HepG2 (cell line): ENCODE results near the gene TRIP4. TPM values are rescaled to one million over a fixed set of nuclear protein-coding genes. Genes with fewer than 3 reads are reported as not detected.
"Not testable (repeated sequence)": the region's sequence is repeated elsewhere in the genome, so short reads cannot be mapped to it uniquely, and the experiment has no call there.

Experiments used
- ATAC-seq: fragments of 200-7000 bp; cut with Tn5 transposase; 3 replicates; pipeline ENCODE4 v1.9.1; 2020; ENCODE audit warnings: mild to moderate bottlenecking, moderate library complexity
- BruUV-seq: library from RNA; stranded (reverse); fragments of 400-500 nt; replicated peaks from 2 replicates; lab custom pipeline; 2021; lab: Mats Ljungman, UMichigan
- CTCF ChIA-PET: fragments of 300-600 bp; formaldehyde crosslinking; extraction: SDS; loops from one replicate; lab custom pipeline; 2021; ENCODE audit warnings: low total read pairs, inconsistent platforms, low intra/inter-chr PET ratio; lab: Yijun Ruan, JAX
- POLR2A ChIA-PET: fragments of 350-600 bp; sonication (Branson Sonifier 250); formaldehyde crosslinking; loops from one replicate; lab custom pipeline; 2020; ENCODE audit warnings: antibody characterized with exemption, inconsistent platforms; lab: Yijun Ruan, JAX
- DNase-seq: peaks from one replicate; pipeline ENCODE4 v3.0.0-alpha.2; 2015; ENCODE audit warnings: low spot score
- FAIRE-seq: peaks from 3 replicates; lab custom pipeline; 2011; peaks lifted over from hg19 to GRCh38; lab: Jason Lieb, UNC
- H2AFZ ChIP-seq: one replicate; pipeline ENCODE4 v1.6.1; 2011; ENCODE audit warnings: low read length, inconsistent platforms
- H3K27ac ChIP-seq: fragments of 300-600 bp; 3 replicates; pipeline ENCODE4 v1.8.0; 2011; ENCODE audit warnings: mixed run types, mild to moderate bottlenecking, mixed read lengths, low read length, inconsistent platforms; ENCODE audit not compliant: insufficient read depth; ENCODE audit errors: extremely low read length
- H3K27me3 ChIP-seq, 2 experiments: fragments of 200-600 bp in 1 of 2; 2 replicates in 1 of 2; 3 replicates in 1 of 2; pipeline versions ENCODE4 v1.6.0 to v1.8.0; 2011; ENCODE audit warnings: low read length in 2 of 2, mild to moderate bottlenecking in 2 of 2, moderate library complexity in 2 of 2, inconsistent platforms in 1 of 2; ENCODE audit not compliant: insufficient read depth in 2 of 2, control insufficient read depth in 1 of 2
- H3K36me3 ChIP-seq, 2 experiments: fragments of 200-600 bp in 1 of 2; replicated peaks in 1 of 2; 2 replicates in 1 of 2; 3 replicates in 1 of 2; pipeline versions ENCODE4 v1.5.1 to v1.8.0; 2011; ENCODE audit warnings: low read length in 2 of 2, inconsistent platforms in 1 of 2; ENCODE audit not compliant: insufficient read depth in 2 of 2, control insufficient read depth in 1 of 2
- H3K4me1 ChIP-seq: 2 replicates; pipeline ENCODE4 v1.5.1; 2012; ENCODE audit warnings: low read length, inconsistent platforms; ENCODE audit not compliant: insufficient read depth
- H3K4me2 ChIP-seq: 2 replicates; pipeline ENCODE4 v1.6.0; 2011; ENCODE audit warnings: low read depth, low read length, inconsistent platforms
- H3K4me3 ChIP-seq, 3 experiments: fragments of 200-600 bp in 1 of 3; sonication (generic), shearing (Covaris generic) in 1 of 3; replicated peaks in 1 of 3; 2 replicates each; pipeline ENCODE4 v1.5.1; 2011 to 2016; ENCODE audit warnings: low read length in 3 of 3, inconsistent platforms in 2 of 3, low read depth in 2 of 3, mild to moderate bottlenecking in 2 of 3, control low read depth in 1 of 3, mixed read lengths in 1 of 3; ENCODE audit not compliant: insufficient read depth in 1 of 3
- H3K79me2 ChIP-seq: one replicate; pipeline ENCODE4 v1.6.1; 2011; ENCODE audit warnings: low read length, inconsistent platforms; ENCODE audit not compliant: insufficient read depth
- H3K9ac ChIP-seq: 2 replicates; pipeline ENCODE4 v1.6.0; 2011; ENCODE audit warnings: mild to moderate bottlenecking, low read depth, low read length, inconsistent platforms; ENCODE audit not compliant: insufficient read depth
- H3K9me3 ChIP-seq: 2 replicates; pipeline ENCODE4 v1.5.1; 2012; ENCODE audit warnings: mild to moderate bottlenecking, low read length
- H4K20me1 ChIP-seq: 2 replicates; pipeline ENCODE4 v1.6.0; 2011; ENCODE audit warnings: inconsistent platforms, mild to moderate bottlenecking, low read length, moderate library complexity; ENCODE audit not compliant: insufficient read depth
- CCAR2 ChIP-seq: fragments of 200-400 bp; formaldehyde crosslinking; optimal IDR thresholded peaks from 2 replicates; pipeline ENCODE3; 2018; ENCODE audit warnings: low read depth, mild to moderate bottlenecking, low read length, moderate library complexity
- FOXK1 ChIP-seq: sonication (generic); formaldehyde crosslinking; IDR thresholded peaks from 2 replicates; pipeline ENCODE4 v1.4.0; 2020; ENCODE audit warnings: low read depth, missing genetic modification reagents, borderline replicate concordance
- KLF15 ChIP-seq: sonication (generic); formaldehyde crosslinking; IDR thresholded peaks from 2 replicates; pipeline ENCODE4 v1.8.1; 2023; ENCODE audit warnings: borderline replicate concordance, mild to moderate bottlenecking, inconsistent platforms, missing genetic modification reagents, mixed read lengths
- MAX ChIP-seq: IDR thresholded peaks from 2 replicates; pipeline ENCODE4 v1.6.1; 2012; ENCODE audit warnings: inconsistent platforms
- MAZ ChIP-seq, 2 experiments: sonication (generic) in 1 of 2; formaldehyde crosslinking in 1 of 2; IDR thresholded peaks; 2 replicates each; pipeline versions ENCODE4 v1.5.0 to v1.6.1; 2012 to 2020; ENCODE audit warnings: low read depth in 2 of 2, mild to moderate bottlenecking in 2 of 2, borderline replicate concordance in 1 of 2, improper control_type of control experiment in 1 of 2, low read length in 1 of 2, missing genetic modification reagents in 1 of 2, moderate library complexity in 1 of 2
- MLLT10 ChIP-seq: sonication (generic); formaldehyde crosslinking; IDR thresholded peaks from 2 replicates; pipeline ENCODE4 v1.4.0; 2020; ENCODE audit warnings: missing genetic modification reagents
- MLX ChIP-seq: IDR thresholded peaks from 2 replicates; pipeline ENCODE4 v1.6.1; 2016
- NPAS2 ChIP-seq: sonication (generic); formaldehyde crosslinking; IDR thresholded peaks from 2 replicates; pipeline ENCODE4 v1.8.0; 2022; ENCODE audit warnings: mild to moderate bottlenecking, missing genetic modification reagents, borderline replicate concordance
- NR1H2 ChIP-seq: sonication (generic); formaldehyde crosslinking; IDR thresholded peaks from 2 replicates; pipeline ENCODE4 v1.8.1; 2022; ENCODE audit warnings: low read depth, missing genetic modification reagents, borderline replicate concordance
- POLR2A ChIP-seq, 2 experiments: IDR thresholded peaks; 2 replicates each; pipeline ENCODE4 v1.6.1; 2011; ENCODE audit warnings: low read depth in 2 of 2, low read length in 2 of 2, mild to moderate bottlenecking in 1 of 2, moderate library complexity in 1 of 2; ENCODE audit not compliant: insufficient read depth in 1 of 2
- SAFB2 ChIP-seq: sonication (generic); formaldehyde crosslinking; IDR thresholded peaks from 2 replicates; pipeline ENCODE4 v1.5.1; 2020; ENCODE audit warnings: missing genetic modification reagents, low read depth, mild to moderate bottlenecking, borderline replicate concordance
- SIN3B ChIP-seq: fragments of 150-350 bp; IDR thresholded peaks from 2 replicates; pipeline ENCODE4 v1.6.1; 2014; ENCODE audit warnings: low read length
- ZNF138 ChIP-seq: sonication (generic); formaldehyde crosslinking; IDR thresholded peaks from 2 replicates; pipeline ENCODE4 v1.5.0; 2020; ENCODE audit warnings: mild to moderate bottlenecking, low read depth, missing genetic modification reagents
- ZNF230 ChIP-seq: sonication (generic); formaldehyde crosslinking; IDR thresholded peaks from 2 replicates; pipeline ENCODE4 v1.4.0; 2020; ENCODE audit warnings: mild to moderate bottlenecking, missing genetic modification reagents
- ZNF264 ChIP-seq: sonication (generic); formaldehyde crosslinking; IDR thresholded peaks from 2 replicates; pipeline ENCODE4 v1.4.0; 2020; ENCODE audit warnings: missing genetic modification reagents
- ZNF274 ChIP-seq: sonication (generic); formaldehyde crosslinking; IDR thresholded peaks from 2 replicates; pipeline ENCODE4 v1.5.1; 2020; ENCODE audit warnings: mild to moderate bottlenecking, missing genetic modification reagents
- ZNF747 ChIP-seq: sonication (generic); formaldehyde crosslinking; IDR thresholded peaks from 2 replicates; pipeline ENCODE4 v1.8.1; 2023; ENCODE audit warnings: missing genetic modification reagents, mild to moderate bottlenecking, borderline replicate concordance
- ZNF841 ChIP-seq: sonication (generic); formaldehyde crosslinking; IDR thresholded peaks from 2 replicates; pipeline ENCODE4 v1.8.1; 2023; ENCODE audit warnings: missing genetic modification reagents, borderline replicate concordance
- ZSCAN21 ChIP-seq: sonication (generic); formaldehyde crosslinking; IDR thresholded peaks from 2 replicates; pipeline ENCODE4 v1.8.0; 2022; ENCODE audit warnings: mild to moderate bottlenecking, missing genetic modification reagents, moderate library complexity, borderline replicate concordance
- WGBS: methylation state at CpG from one replicate; pipeline ENCODE4 v1.1.6; 2017; ENCODE audit warnings: low lambda C conversion rate; 5-methylcytosine and 5-hydroxymethylcytosine counted together
- in situ Hi-C: cut with HindIII; loops from 2 replicates; pipeline ENCODE4 v1.10.0; 2017; ENCODE audit warnings: low pct_unique_long_range_greater_than_20kb; ENCODE audit not compliant: extremely low pct_ligation_motif_present
- intact Hi-C: fragments of 100-400 bp; cut with micrococcal nuclease; formaldehyde crosslinking; loops from one replicate; pipeline ENCODE4 v1.10.0; 2022; ENCODE audit not compliant: unreplicated experiment
- polyA plus RNA-seq, 8 experiments: library from polyadenylated mRNA; depleted of rRNA in 3 of 8; stranded (reverse) in 7 of 8; unstranded in 1 of 8; fragments of >200 nt; fragmentation: Illumina TruSeq in 4 of 8; extraction: Trizol in 4 of 8; gene quantifications; 2 replicates each; pipeline versions ENCODE4 v1.2.1 to v1.2.3, GENCODE V29; 2011 to 2016; ENCODE audit warnings: low read depth in 4 of 8, missing spikeins in 1 of 8, mixed read lengths in 1 of 8; ENCODE audit not compliant: insufficient read depth in 1 of 8
- total RNA-seq, 5 experiments: library from RNA; depleted of rRNA; stranded (reverse); fragments of >200 nt; fragmentation: Illumina TruSeq; extraction: Trizol; gene quantifications; 2 replicates each; pipeline ENCODE4 v1.2.3, GENCODE V29; 2016; ENCODE audit warnings: low read depth in 1 of 5

Gene TRIP4
- total and polyA plus RNA-seq, 2 of the 13 experiments (the other 11 are each of a cell fraction or from before 2014, with no cell fraction given) = 7.1 to 11.8 TPM

GRCh38 chr15:64371383-64371782 is 16.3 kb upstream of the TRIP4 start:
- in situ Hi-C loops, H3K27me3 ChIP-seq, H2AFZ ChIP-seq, H3K9me3 ChIP-seq, CTCF ChIA-PET, FAIRE-seq, H3K27ac ChIP-seq, ATAC-seq, H3K4me2 ChIP-seq, H4K20me1 ChIP-seq, H3K79me2 ChIP-seq, BruUV-seq, intact Hi-C loops, H3K9ac ChIP-seq, POLR2A ChIA-PET, H3K4me3 ChIP-seq, DNase-seq: not testable (repeated sequence)
- Histone ChIP-seq H3K4me1 (peaks cover 20% of the 10 kb centered on the region), H3K36me3 (peaks cover 0 to 17% of the 10 kb centered on the region in 2 experiments; a peak in 3 of 5 replicates)
- WGBS = 96% methylated on average over 8 of the region's 8 CpGs

GRCh38 chr15:64373360-64373759 is 14.3 kb upstream of the TRIP4 start:
- Histone ChIP-seq H4K20me1 (no peaks in the 10 kb centered on the region), H3K4me1 (peaks cover 21% of the 10 kb centered on the region), H3K27ac (no peak overlapping the region), H3K9me3 (no peaks in the 10 kb centered on the region), H3K4me2 (no peak overlapping the region), H3K36me3 (peaks cover 0 to 20% of the 10 kb centered on the region in 2 experiments; a peak in 3 of 5 replicates), H3K9ac (no peak overlapping the region), H2AFZ (no peak overlapping the region), H3K4me3 (no peak overlapping the region), H3K27me3 (no peaks in the 10 kb centered on the region), H3K79me2 (peaks cover 4% of the 10 kb centered on the region)
- FAIRE-seq = no peak
- no peak for DNase-seq
- CTCF ChIA-PET = no interaction called here
- 97% methylated on average over 8 of the region's 8 CpGs for WGBS
- no peak for ATAC-seq
- POLR2A ChIA-PET = no interaction called here
- in situ Hi-C loops (no loop called here), intact Hi-C loops (no loop called here)
- TF ChIP-seq SIN3B (no peak), KLF15 (no peak), ZNF264 (CRISPR knock-in tag) (no peak), NPAS2 (CRISPR knock-in tag) (no peak), SAFB2 (no peak), ZNF274 (CRISPR knock-in tag) (no peak), ZNF230 (CRISPR knock-in tag) (no peak), NR1H2 (CRISPR knock-in tag) (no peak), ZNF138 (CRISPR knock-in tag) (no peak), ZNF841 (no peak), MAX (no peak), FOXK1 (CRISPR knock-in tag) (no peak), POLR2A (IDR thresholded peaks at IDR 0.05; ENCODE audit: insufficient read depth in 1 of 2, low read depth in 2 of 2, low read length in 2 of 2) (no peak), CCAR2 (no peak), MLX (CRISPR knock-in tag) (no peak), ZNF747 (CRISPR knock-in tag) (no peak), MAZ (IDR thresholded peaks at IDR 0.05; ENCODE audit: borderline replicate concordance, low read depth, low read length) (no peak), MAZ (CRISPR knock-in tag; IDR thresholded peaks at IDR 0.05; ENCODE audit: low read depth) (no peak), MLLT10 (CRISPR knock-in tag) (no peak), ZSCAN21 (CRISPR knock-in tag) (no peak)
- BruUV-seq = no TSS peak
